Stimulated activated CD8-positive, alpha-beta memory T cell treated with anti-CD3 and anti-CD28 coated beads, Interleukin-12 subunit alpha, Interleukin-12 subunit beta, amount 100 ng/mL, for 24 hours (primary cell): ENCODE results near the gene MCAM.

ENCODE experiments used
- DNase-seq: peaks from one replicate; pipeline ENCODE4 v3.0.0-alpha.2; 2020; ENCODE audit errors: extremely low read depth

Gene MCAM

GRCh38 chr11:119309411-119309810 lies 7.5 kb downstream of the MCAM start:
- no peak for DNase-seq

DNA sequence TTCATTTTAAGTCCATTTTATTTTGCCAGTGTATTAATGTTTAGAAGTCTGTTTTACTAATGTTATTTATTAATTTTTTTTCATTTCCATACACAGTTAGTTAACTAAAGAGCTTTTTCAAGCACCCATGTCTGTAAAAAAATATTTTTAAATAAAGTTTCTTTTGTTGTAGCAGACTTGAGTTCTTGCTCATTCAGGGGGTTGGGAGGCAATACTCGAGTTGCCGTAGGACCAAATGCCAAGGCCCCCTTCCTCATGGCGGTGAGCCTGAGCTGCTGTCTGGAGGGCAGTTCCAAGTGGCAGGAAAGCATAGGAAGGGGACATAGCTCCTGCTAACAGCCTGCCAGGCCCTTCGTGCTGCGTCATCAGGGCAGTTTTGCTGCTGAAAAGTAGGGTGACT lies 9.0 kb downstream of the MCAM start:
- DNase-seq, result no peak

DNA sequence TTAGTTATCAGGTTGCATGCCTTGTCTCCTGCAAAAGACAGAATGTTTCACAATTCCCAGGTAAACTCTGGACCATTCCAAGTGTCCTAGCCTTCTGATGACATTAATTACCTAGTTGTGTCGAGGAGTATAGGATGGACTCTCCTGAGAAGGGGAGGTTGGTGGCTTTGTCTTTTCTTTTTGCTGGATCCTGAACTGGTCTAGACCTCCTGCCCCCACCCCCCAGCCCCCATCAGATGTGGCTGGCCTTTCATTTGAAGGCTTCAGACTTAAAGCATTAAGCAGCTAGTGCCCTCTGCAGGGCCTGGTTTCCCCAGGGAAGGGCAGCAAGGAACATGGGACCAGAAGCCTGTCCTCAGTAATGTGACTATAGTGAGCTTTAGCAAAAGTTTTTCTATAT lies 9.7 kb downstream of the MCAM start:
- no peak for DNase-seq

GRCh38 chr11:119306373-119306890 lies 10.5 kb downstream of the MCAM start:
- DNase-seq, result no peak

- DNase-seq, result no peak
Observed at GRCh38 chr11:119305556-119306372, 11.2 kb downstream of the MCAM start.

- DNase-seq, result no peak
Observed at GRCh38 chr11:119303227-119303718, 13.7 kb downstream of the MCAM start.

GRCh38 chr11:119300198-119300964 lies 16.5 kb downstream of the MCAM start:
- DNase-seq, result no peak

DNA sequence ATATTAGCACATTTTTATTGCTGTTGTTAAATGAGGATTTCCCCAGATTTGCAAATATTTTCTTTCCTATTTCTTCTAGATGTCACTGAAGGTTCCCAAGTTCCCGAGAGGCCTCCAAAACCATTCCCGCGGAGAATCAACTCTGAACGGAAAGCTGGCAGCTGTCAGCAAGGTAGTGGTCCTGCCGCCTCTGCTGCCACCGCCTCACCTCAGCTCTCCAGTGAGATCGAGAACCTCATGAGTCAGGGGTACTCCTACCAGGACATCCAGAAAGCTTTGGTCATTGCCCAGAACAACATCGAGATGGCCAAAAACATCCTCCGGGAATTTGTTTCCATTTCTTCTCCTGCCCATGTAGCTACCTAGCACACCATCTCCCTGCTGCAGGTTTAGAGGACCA lies 17.5 kb downstream of the MCAM start:
- DNase-seq, result no peak

- no peak for DNase-seq
Observed at GRCh38 chr11:119298726-119299125, 18.2 kb downstream of the MCAM start.

GRCh38 chr11:119297938-119298337 lies 19.0 kb downstream of the MCAM start:
- DNase-seq, result no peak

GRCh38 chr11:119295178-119295577 lies 21.8 kb downstream of the MCAM start:
- DNase-seq, result no peak

GRCh38 chr11:119293461-119293860 lies 23.5 kb downstream of the MCAM start:
- no peak for DNase-seq

GRCh38 chr11:119290894-119291497 lies 25.9 kb downstream of the MCAM start:
- DNase-seq, result no peak

DNA sequence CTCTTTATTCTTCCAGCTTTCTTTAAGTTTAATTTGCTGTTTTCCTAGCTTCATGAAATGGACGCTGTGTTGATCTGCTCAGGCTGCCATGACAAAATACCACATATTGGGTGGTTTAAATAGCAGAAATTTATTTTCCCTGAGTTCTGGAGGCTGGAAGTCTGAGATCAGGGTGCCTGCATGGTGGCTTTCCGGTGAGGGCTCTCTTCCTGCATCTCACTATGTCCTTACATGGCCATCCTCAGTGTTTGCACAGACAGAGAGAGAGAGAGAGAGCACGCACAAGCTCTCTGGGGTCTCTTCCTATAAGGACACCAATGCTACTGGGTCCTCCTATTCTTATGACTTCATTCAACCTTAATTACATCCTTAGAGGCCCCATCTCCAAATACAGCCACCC lies 28.7 kb downstream of the MCAM start:
- DNase-seq, result no peak

DNA sequence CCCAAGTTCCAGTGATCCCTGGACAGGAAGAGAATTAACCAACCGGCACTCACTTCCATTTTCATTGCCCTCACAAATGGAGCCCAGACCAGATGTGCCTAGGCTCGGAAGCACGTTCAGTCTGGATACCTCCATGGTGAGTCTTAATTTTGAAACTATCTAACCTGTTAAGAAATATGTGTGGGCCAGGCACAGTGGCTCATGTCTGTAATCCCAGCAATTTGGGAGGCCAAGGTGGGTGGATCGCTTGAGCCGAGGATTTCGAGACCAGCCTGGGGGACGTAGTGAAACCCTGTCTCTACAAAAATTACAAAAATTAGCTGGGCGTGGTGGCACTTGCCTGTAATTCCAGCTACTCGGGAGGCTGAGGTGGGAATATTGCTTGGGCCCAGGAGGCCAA lies 31.5 kb downstream of the MCAM start:
- no peak for DNase-seq

DNA sequence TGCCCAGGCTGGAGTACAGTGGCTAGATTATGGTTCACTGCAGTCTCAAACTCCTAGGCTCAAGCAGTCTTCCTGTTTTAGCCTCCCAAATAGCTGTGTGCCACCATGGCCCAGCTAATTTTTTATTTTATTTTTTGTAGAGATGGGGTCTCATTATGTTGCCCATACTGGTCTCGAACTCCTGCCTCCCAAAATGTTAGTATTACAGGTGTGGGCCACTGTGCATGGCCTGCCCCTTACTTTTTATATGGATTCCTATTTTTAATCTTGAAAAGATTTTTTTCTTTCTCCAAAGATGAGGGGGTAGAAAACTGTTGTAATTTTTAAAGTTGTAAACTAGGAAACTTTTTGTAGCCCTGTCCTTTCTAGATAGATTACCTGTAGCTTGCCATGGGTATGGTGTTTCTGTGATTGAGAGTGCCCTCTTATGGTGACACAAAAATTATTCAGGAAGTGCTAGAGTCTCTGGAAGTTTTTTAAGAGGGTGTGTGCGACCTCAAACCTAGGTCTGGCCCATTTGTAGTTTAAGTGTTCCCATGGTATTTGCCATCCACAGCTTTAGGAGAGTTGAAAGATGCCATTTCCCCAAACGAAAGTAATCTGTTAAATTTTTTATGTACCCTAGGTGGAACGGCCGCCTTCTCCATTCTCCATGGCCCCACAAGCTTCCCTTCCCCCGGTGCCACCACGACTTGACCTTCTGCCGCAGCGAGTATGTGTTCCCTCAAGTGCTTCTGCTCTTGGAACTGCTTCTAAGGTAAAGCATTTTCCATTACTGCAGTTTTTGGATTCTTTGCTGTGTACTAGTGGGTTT lies 32.4 kb downstream of the MCAM start:
- DNase-seq, result no peak

GRCh38 chr11:119282495-119282894 lies 34.4 kb downstream of the MCAM start:
- no peak for DNase-seq

- no peak for DNase-seq
Observed at GRCh38 chr11:119277660-119278059, 39.3 kb downstream of the MCAM start.

GRCh38 chr11:119273721-119274120 lies 43.2 kb downstream of the MCAM start:
- DNase-seq, result no peak

- no peak for DNase-seq
Observed at GRCh38 chr11:119267645-119268044, 49.3 kb downstream of the MCAM start.

GRCh38 chr11:119266517-119267255 lies 50.2 kb downstream of the MCAM start:
- no peak for DNase-seq
